SU-DHL-6 (cell line): ENCODE results near the gene PRDM16.

ENCODE experiments used
- H2AFZ ChIP-seq: fragments of 200-600 bp; sonication (generic); 2 replicates; pipeline ENCODE4 v1.6.1; 2014; ENCODE audit warnings: low read depth, mild to moderate bottlenecking, moderate library complexity, mixed read lengths, antibody characterized with exemption, low read length; ENCODE audit not compliant: severe bottlenecking
- H3F3A ChIP-seq: fragments of 200-600 bp; shearing (Covaris generic); 2 replicates; pipeline ENCODE4 v1.6.0; 2016; ENCODE audit warnings: antibody characterized with exemption, mild to moderate bottlenecking; ENCODE audit not compliant: insufficient read depth
- H3K27ac ChIP-seq: fragments of 200-600 bp; sonication (generic); 2 replicates; pipeline ENCODE4 v1.5.1; 2016; ENCODE audit warnings: low read depth, mild to moderate bottlenecking, low read length, moderate library complexity, mixed read lengths
- H3K27me3 ChIP-seq: fragments of 200-600 bp; sonication (generic), shearing (Covaris generic); 2 replicates; pipeline ENCODE4 v1.6.0; 2014; ENCODE audit warnings: mild to moderate bottlenecking, low read length
- H3K36me3 ChIP-seq: fragments of 200-600 bp; sonication (generic); 2 replicates; pipeline ENCODE4 v1.6.1; 2014; ENCODE audit warnings: mild to moderate bottlenecking, low read length, mixed read lengths
- H3K4me2 ChIP-seq: fragments of 300-600, 200-600 bp; shearing (Covaris generic), sonication (generic); 2 replicates; pipeline ENCODE4 v1.6.0; 2014; ENCODE audit warnings: low read length, low read depth, mild to moderate bottlenecking; ENCODE audit not compliant: poor library complexity, severe bottlenecking
- H3K4me3 ChIP-seq: fragments of 200-600 bp; sonication (generic); 2 replicates; pipeline ENCODE4 v1.5.1; 2014; ENCODE audit warnings: antibody characterized with exemption, low read length, mild to moderate bottlenecking, mixed read lengths; ENCODE audit not compliant: insufficient read depth, poor library complexity, severe bottlenecking
- H3K79me2 ChIP-seq: fragments of 200-600 bp; sonication (generic); 2 replicates; pipeline ENCODE4 v1.6.1; 2014; ENCODE audit warnings: mild to moderate bottlenecking, low read length, moderate library complexity; ENCODE audit not compliant: insufficient read depth
- H3K9ac ChIP-seq: fragments of 200-600 bp; sonication (generic); 2 replicates; pipeline ENCODE4 v1.7.0; 2014; ENCODE audit warnings: mild to moderate bottlenecking, low read length
- H3K9me2 ChIP-seq: fragments of 200-600 bp; sonication (generic); replicated peaks from 2 replicates; pipeline ENCODE4 v1.6.1; 2014; ENCODE audit warnings: low read length; ENCODE audit not compliant: insufficient read depth
- H3K9me3 ChIP-seq: fragments of 200-600 bp; sonication (generic); 2 replicates; pipeline ENCODE4 v1.6.1; 2014; ENCODE audit warnings: low read length, mixed read lengths; ENCODE audit not compliant: insufficient read depth
- H4K20me1 ChIP-seq: fragments of 200-600 bp; sonication (generic); 2 replicates; pipeline ENCODE4 v1.6.1; 2014; ENCODE audit warnings: low read depth, mild to moderate bottlenecking, antibody characterized with exemption, low read length, moderate library complexity, mixed read lengths
- EZH2phosphoT487 ChIP-seq: fragments of 200-600 bp; sonication (generic), shearing (Covaris generic); conservative IDR thresholded peaks from 2 replicates; pipeline ENCODE4 v1.6.1; 2018; ENCODE audit warnings: mild to moderate bottlenecking, antibody characterized with exemption, low read length, moderate library complexity, mixed read lengths
- TF ChIP-seq, protein P1 (sequence below): fragments of 200-600 bp; sonication (generic); IDR thresholded peaks from one replicate; pipeline ENCODE4 v1.5.1; 2017; ENCODE audit warnings: antibody characterized with exemption, mild to moderate bottlenecking, low read length, moderate library complexity; ENCODE audit not compliant: insufficient read depth, poor library complexity, severe bottlenecking

PRDM16 gene

DNA sequence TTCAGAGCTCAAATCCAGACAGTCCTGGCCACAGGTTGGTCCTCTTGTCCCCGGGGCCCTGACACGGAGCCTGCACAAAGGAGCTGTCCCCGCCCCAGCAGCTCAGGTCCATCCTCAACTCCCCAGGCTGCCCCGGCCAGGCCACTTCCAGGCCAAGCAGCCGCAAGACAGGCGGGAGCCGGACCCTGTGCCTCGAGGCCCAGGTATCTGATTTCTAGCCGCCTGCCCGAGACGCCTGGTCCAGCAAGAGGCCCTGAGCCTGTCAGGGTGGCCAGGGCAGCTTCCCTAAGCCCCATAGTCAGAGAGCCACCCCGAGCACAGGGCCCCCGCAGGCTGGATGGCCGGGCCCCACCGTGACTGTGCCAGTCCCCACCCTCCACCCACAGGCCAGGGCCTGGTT, 165.3 kb downstream of the PRDM16 start:
- Histone ChIP-seq H3K27ac (no peak overlapping the region), H3K9ac (no peak overlapping the region), H3K79me2 (no peaks in the 10 kb centered on the region), H3K9me2 (no peaks in the 10 kb centered on the region), H3K36me3 (no peaks in the 10 kb centered on the region), H3K9me3 (no peaks in the 10 kb centered on the region), H4K20me1 (no peaks in the 10 kb centered on the region), H3F3A (no peaks in the 10 kb centered on the region), H2AFZ (no peak overlapping the region), H3K4me3 (no peak overlapping the region), H3K4me2 (no peak overlapping the region), H3K27me3 (no peaks in the 10 kb centered on the region)
- TF ChIP-seq, protein P1, sequence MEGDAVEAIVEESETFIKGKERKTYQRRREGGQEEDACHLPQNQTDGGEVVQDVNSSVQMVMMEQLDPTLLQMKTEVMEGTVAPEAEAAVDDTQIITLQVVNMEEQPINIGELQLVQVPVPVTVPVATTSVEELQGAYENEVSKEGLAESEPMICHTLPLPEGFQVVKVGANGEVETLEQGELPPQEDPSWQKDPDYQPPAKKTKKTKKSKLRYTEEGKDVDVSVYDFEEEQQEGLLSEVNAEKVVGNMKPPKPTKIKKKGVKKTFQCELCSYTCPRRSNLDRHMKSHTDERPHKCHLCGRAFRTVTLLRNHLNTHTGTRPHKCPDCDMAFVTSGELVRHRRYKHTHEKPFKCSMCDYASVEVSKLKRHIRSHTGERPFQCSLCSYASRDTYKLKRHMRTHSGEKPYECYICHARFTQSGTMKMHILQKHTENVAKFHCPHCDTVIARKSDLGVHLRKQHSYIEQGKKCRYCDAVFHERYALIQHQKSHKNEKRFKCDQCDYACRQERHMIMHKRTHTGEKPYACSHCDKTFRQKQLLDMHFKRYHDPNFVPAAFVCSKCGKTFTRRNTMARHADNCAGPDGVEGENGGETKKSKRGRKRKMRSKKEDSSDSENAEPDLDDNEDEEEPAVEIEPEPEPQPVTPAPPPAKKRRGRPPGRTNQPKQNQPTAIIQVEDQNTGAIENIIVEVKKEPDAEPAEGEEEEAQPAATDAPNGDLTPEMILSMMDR: no peak
- TF ChIP-seq EZH2phosphoT487: no peak

DNA sequence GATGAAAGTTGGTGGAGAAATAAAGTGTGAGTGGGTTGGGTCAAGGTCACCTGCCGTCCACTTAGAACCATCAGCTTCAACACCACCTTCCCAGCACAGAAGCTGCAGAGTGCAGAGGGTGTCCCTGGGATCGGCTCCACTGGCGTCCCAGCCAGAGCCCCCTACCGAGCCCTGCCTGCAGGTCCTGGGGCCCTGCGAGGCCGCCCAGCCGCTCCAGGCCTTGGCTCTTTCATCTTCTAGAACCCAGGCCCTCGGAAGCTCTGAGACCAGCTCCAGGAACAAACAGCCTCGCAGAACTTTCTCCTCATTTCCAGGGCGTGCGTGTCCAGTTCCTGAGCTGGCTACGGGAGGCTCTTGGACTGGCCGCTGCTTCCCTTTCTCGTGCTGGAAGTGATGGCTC, 166.0 kb downstream of the PRDM16 start:
- Histone ChIP-seq H2AFZ (no peak overlapping the region), H3K27me3 (no peaks in the 10 kb centered on the region)

DNA sequence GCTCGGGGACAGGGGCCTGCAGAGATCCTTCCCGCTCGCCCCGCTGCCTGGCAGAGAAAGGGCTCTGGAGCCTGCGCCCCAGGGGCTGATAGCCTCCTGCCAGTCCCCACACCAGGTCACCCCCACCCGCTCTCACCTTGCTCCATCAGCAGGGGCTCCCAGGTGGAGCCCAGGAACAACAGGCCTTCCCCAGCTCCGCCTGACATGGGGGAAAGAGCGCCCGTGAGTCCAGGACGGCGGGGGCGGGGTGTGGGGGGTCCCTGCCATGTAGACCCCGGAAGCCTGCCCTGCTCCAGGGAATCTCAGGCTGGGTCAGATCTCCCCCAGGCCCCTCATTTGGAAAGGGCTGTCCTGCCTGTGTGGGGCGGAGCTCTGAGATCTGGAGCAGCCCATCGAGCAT, 166.5 kb downstream of the PRDM16 start:
- Histone ChIP-seq H3K79me2 (no peaks in the 10 kb centered on the region), H3F3A (no peaks in the 10 kb centered on the region), H3K27ac (no peak overlapping the region), H3K9me3 (no peaks in the 10 kb centered on the region), H3K9me2 (no peaks in the 10 kb centered on the region), H4K20me1 (no peaks in the 10 kb centered on the region), H3K4me3 (no peak overlapping the region), H3K9ac (no peak overlapping the region), H3K4me2 (no peak overlapping the region), H3K36me3 (no peaks in the 10 kb centered on the region), H3K27me3 (no peaks in the 10 kb centered on the region), H2AFZ (no peak overlapping the region)
- TF ChIP-seq EZH2phosphoT487: no peak
- TF ChIP-seq, protein P1: no peak

More for the DNA sequence above, 166.0 kb downstream of the PRDM16 start:
- H3K9ac ChIP-seq: no peak overlapping the region
- no peak for TF ChIP-seq EZH2phosphoT487
- TF ChIP-seq, protein P1: no peak
- H3F3A ChIP-seq: no peaks in the 10 kb centered on the region
- H3K4me2 ChIP-seq: no peak overlapping the region
- H3K4me3 ChIP-seq: no peak overlapping the region
- H3K9me2 ChIP-seq: no peaks in the 10 kb centered on the region
- H3K79me2 ChIP-seq: no peaks in the 10 kb centered on the region
- H3K9me3 ChIP-seq: no peaks in the 10 kb centered on the region
- no peak overlapping the region for H3K27ac ChIP-seq
- H4K20me1 ChIP-seq: no peaks in the 10 kb centered on the region
- no peaks in the 10 kb centered on the region for H3K36me3 ChIP-seq

DNA sequence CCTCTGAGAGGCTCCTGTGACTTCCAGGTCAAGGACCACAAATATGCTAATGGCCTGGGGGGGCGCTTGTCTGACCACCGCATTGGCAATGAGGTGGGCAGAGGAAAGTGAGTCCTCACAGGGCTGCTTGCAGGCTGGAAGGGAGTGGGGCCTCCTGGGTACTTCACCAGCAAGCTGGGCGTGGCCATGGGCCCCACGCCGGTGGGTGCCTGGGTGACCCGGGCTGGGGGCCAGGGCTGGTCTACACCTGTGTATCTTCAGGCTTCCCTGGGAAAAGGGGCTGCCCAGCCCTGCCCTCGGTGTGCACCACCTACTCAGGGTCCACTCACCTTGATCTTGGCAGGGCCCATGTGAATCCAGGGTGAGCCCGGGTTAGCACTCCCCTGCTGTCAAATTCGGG, 167.4 kb downstream of the PRDM16 start:
- TF ChIP-seq EZH2phosphoT487: no peak
- TF ChIP-seq, protein P1: no peak
- Histone ChIP-seq H2AFZ (no peak overlapping the region), H3K9me2 (no peaks in the 10 kb centered on the region), H3K27me3 (no peaks in the 10 kb centered on the region), H3K36me3 (no peaks in the 10 kb centered on the region), H3K4me2 (no peak overlapping the region), H4K20me1 (no peaks in the 10 kb centered on the region), H3F3A (no peaks in the 10 kb centered on the region), H3K79me2 (no peaks in the 10 kb centered on the region), H3K9ac (no peak overlapping the region), H3K27ac (no peak overlapping the region), H3K4me3 (no peak overlapping the region), H3K9me3 (no peaks in the 10 kb centered on the region)
